ENCODE measurements around the gene ZNF384. TPM values are rescaled to one million over a fixed set of nuclear protein-coding genes. Genes with fewer than 3 reads are reported as not detected.

Gene ZNF384
- polyA plus RNA-seq, 1 donor: 98.0 TPM

- no peak for DNase-seq
Observed at GRCh38 chr12:6662602-6662905, 26.6 kb downstream of the ZNF384 start.

- DNase-seq: no peak
Observed at GRCh38 chr12:6653987-6654386, 35.2 kb downstream of the ZNF384 start.

GRCh38 chr12:6653342-6653741 is 35.8 kb downstream of the ZNF384 start:
- DNase-seq: no peak

DNA sequence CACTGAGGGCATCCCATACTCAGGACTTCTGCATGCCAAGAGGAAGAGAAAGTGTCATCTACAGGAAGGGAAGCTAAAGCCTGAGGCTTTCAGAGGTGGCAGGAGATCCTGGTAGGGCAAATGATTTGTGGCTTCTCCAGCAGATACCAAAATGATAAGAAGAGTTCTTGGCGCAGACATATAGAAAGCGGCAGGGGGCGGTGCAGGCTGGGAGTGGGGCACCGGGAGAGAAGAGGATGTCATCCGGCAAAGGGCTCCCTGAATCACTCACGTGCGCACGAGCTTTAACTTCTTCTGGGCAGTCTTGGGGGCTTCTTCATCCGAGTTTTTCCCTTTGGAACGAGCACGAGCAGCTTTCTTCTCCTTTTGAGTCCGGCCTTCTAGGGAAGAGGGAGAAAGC is 36.8 kb downstream of the ZNF384 start:
- no peak for DNase-seq

- no peak for DNase-seq
Observed at GRCh38 chr12:6650832-6651231, 38.3 kb downstream of the ZNF384 start.

DNA sequence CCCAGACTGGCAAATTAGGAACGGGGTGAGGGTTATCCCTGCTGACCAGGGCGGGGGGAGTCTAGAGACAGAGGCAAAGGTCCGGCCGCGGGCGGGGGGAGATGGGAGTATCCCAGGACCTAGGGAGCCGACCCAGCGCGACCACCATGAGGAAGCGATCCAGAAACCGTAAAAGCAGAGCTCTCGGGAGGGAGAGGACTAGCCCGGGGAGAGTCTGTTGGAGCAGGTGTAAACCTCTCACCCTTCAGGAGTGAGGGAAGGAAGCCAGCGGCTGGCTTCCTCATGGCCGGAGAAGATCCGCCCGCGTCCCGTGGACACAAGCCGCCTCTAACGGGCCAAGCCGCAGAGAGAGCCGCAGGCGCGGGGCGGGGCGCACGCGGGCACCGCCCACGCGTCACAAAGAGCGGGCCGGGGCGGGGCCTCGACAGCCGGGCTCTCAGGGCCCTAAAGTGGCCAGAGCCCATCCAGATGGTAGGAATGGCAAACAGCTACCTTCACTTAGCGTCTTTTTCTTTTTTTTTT is 42.0 kb downstream of the ZNF384 start, which contains the start of gene ACRBP:
ACRBP (minus strand) TSS at position 350 of the 522 bp plus-strand sequence; CDS start at position 284, 66 bp downstream.
- DNase-seq: peak; percentile 65

DNA sequence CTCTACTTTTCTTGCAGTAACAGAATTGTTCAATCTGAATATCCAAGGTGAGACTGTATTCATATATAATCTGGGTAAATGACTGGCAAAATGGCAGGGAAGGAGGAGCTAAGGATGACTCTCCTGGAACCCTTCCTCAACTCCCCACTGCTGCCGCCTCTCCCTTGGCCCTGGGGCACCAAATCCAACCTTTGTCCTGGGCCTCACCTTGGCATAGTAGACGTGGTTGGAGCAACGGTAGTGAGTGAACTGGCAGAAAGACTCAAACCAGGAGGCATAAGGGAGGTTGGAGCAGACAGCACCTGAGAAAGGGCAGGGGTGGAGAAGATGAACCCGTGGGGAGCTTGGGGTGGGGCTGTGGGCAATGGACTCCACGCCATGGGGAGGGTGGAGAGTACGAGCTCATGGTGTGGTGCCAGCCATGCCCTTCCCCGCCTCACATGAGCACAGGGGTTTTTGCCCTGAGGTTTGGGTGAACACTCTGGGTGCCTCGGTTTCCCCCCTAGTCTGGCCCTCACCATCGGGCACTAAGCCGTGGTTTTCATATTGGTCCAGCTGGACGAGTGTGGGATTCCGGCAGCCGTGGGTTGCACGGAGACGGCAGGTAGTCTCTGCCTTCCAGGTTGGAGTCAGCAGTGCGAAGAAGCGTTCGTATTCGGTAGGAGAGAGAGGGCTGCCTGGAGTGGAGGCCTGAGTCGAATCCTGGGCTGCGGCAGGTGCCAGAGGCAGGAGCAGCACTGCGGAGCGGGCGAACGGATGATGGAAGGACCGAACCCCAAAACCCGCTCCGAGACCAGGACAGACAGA is 42.7 kb downstream of the ZNF384 start:
- no peak for DNase-seq

GRCh38 chr12:6644903-6645302 is 44.3 kb downstream of the ZNF384 start:
- DNase-seq: no peak

- DNase-seq: no peak
Observed at GRCh38 chr12:6644257-6644596, 44.9 kb downstream of the ZNF384 start.

DNA sequence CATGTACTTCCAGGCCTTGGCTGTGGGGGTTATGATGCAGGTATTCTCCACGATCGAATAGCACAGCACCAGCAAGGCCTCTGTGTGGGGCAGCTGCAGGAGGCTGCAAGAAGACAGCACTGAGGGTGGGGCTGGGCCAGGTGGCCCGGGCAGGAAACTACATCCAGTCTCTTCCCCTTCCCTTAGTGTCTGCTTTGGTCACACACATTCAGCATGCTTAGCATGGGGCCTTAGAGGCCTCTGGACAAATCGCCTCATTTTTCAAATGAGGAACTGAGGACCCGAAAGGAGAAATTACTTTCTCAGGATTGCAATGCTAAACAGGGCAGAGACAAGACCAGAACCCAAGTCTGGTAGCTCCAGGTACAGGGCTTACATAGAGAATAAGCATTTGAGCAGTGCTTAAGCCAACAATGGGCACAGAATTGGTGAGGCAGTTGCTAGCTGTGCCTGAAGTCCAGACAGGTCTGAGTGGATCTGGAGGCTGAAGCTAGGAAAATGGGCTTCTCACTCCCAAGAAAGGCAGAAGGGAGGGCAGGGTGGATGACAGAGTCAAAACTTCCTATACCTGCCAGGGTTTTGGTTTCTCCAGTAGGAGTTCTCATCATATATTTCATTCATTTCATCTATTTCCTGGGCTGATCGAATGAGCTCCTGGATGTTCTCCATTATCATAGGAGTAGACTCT is 45.5 kb downstream of the ZNF384 start:
- no peak for DNase-seq

DNA sequence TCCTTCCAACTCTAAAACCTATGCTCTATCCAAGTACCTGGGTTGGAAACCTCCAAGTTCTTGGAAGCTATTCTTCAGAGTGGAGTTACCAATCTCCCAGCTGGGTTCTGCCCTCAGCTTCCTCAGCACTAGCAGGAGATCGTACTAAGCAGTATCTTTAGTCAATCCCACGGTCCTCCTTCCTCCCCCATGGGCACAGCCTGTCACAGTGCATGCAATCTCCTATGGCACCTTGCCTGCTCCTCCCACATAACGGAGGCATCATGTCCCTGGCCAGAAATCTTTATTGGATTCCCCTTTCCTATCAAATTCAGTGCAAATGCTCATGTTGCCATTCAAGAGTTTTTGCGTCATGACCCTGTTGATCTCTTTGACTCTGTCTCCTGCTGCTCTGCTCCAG is 48.0 kb downstream of the ZNF384 start:
- no peak for DNase-seq

- no peak for DNase-seq
Observed at GRCh38 chr12:6640497-6640896, 48.7 kb downstream of the ZNF384 start.

DNA sequence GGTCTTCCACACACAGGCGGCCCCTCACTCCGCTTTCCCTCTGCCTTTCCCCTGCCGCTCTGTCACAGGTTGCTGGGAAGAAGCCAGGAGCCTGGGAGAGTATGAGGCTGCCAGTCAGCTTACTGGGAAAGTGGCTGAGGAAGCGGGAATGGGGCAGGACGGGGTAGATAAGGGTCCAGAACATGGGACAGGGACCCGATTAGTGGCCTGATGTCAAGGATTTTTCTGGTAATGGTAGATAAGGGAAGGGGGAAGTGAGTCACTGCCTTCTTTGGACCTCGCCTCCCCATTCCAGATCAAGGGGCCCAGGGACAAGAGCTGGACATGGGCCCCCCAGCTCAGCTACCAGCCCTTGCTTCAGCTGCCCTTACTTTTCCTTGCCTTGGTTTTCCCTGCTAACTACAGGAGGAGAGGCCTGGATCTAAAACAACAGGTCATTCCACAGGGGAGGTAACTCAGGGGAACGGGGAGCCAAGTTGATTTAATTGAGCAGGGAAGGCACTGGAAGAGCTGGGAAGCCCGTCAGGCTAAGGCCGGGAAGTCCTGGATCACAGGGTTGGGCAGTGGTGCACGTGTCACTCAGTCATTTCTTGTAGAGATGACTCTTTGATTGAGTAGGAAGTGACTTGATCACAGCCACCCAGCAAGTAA is 49.9 kb downstream of the ZNF384 start:
- DNase-seq: no peak

DNA sequence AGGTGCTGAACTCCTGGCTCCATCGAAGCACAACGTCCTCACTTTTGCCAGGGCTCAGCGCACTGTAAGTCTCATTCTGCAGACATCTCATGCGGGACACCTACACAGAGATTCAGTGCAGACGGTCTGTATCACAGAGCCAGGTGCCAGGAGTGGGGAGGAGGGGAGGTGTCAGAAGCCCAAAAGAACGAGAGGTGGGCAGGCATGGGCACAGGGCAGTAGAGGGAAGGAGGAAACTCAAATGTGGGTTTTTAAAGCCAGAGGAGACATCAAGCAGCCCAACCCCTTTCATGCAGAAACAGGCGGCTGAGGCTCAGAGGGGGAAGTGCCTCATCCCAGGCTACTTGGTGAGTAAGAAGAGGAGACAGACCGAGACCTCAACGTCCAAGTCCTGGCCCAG is 50.9 kb downstream of the ZNF384 start:
- no peak for DNase-seq

- no peak for DNase-seq
Observed at GRCh38 chr12:6635856-6636531, 53.2 kb downstream of the ZNF384 start, which contains the start of gene LPAR5. TSS of gene LPAR5 (minus strand) at chr12:6635959. CDS start at chr12:6621248, 14,711 bp downstream.

GRCh38 chr12:6635375-6635855 is 53.8 kb downstream of the ZNF384 start:
- no peak for DNase-seq

DNA sequence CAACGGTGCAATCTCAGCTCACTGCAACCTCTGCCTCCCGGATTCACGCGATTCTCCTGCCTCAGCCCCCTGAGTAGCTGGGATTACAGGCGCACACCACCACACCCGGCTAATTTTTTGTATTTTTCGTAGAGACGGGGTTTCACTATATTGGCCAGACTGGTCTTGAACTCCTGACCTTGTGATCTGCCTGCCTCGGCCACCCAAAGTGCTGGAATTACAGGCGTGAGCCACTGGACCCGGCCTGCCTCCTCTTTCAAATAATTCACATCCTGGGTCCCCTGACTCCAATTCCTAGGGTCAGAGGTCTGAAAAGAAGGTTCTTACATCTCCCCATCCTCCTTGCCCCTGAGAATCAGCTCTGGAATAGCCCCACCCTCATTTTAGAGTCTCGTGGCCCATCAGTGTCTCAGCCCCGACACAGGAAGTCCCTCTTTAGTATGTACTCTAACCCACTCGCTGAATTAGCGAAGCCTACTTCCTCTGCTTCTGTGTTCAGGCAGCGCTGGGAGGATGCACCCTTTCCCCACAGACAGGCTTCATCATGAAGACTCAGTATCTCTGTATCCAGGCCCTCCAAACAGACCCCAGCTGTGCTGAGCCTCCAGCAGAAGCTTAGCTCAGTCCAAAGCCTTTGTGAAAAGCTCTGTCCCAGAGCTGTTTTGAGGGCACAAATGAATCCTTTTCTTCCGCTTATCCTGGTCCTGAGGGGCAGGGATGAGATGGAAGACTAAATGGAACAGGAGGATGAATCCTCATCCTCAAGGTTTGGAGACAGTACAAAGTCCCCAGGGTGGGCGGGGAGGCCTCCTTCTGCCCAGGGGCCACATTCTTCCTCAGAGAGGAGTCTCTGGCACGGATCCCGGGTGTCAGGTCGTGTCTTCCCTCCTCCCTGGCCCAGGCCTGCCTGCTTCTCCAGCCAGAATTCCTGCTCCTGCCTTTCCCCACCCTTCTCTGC is 56.9 kb downstream of the ZNF384 start:
- DNase-seq: no peak

- DNase-seq: no peak
Observed at GRCh38 chr12:6631549-6631961, 57.6 kb downstream of the ZNF384 start.

- no peak for DNase-seq
Observed at GRCh38 chr12:6630736-6631135, 58.4 kb downstream of the ZNF384 start.

DNA sequence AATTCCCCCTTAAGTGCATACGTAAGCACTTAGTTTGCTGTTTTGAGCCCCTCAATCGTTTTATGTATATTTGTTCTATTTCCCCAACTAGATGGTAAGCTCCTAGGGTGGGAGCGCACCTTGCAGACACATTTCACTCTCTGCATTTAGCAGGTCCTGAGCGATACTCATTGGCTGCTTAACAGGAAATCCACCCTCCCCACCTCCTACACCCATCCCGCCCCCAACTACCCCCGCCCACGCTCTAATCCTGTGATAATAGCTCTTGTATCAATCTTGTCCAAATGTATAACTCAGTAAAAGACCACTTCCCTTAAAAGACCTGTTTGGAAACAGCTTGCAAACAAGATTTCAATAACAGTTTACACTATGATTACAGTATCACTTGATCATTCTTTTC is 61.6 kb downstream of the ZNF384 start:
- no peak for DNase-seq

All from left kidney (tissue), 2 donors.